Activated CD4-positive, alpha-beta T cell treated with anti-CD3 and anti-CD28 coated beads for 4 hours (primary cell): ENCODE measurements around the gene LUZP1.

Experiments used
- DNase-seq, 2 donors: peaks; one replicate each; pipeline ENCODE4 v3.0.0-alpha.2; 2020

The LUZP1 gene

DNA sequence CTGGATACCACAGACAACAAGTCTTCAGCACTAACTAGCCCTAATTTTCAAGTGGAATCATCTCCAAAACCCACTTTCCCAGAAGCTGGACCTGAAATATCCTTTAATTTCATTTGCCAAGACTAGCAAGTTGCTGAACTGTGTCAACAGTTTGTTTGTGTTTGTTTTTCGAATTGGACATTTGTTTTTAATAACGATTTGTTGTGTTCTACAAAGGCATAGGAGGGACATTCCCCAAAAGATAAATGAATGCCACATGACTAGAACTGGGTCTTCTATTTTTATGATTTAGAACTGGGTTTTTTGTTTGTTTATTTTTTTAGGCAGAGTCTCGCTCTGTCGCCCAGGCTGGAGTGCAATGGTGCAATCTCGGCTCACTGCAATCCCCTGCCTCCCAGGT lies 17.9 kb downstream of the LUZP1 start:
- DNase-seq, result no peak

DNA sequence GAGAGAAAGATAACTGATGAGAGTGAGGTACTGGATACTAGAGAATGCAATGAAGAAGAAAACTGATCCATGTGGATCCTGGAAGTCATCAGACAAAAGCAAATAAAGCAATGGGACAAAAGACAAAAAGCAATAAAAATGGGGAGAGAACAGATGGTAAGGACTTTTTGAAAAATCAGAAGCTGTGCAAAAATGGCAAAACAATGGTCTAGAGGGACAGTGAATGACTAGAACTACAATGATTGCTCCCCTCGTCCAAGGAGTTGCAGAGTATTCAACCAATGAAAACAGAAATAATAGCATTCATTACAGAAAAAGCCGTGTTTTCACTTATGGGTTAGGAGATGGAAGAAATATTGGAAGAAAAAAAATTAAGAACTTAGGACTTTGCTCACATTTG lies 18.5 kb downstream of the LUZP1 start:
- no peak for DNase-seq

DNA sequence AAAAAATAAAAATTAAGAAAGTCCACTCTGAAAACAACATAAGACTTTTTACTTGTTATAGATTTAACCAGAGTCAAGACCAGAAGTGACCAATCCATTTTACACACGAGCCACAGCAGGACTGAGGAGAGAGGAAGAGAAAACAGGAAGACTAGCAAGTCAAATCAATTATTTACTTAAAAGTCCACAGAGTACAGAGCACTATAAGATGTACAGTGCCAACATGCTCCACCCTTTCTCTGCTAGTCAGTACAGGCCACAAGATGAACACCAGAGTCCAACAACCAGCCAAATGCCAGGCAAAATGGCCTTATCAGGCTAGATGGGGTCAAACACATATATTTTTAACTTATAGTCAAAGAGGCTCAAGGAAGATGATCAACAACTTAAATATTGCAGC lies 19.5 kb downstream of the LUZP1 start:
- no peak for DNase-seq

DNA sequence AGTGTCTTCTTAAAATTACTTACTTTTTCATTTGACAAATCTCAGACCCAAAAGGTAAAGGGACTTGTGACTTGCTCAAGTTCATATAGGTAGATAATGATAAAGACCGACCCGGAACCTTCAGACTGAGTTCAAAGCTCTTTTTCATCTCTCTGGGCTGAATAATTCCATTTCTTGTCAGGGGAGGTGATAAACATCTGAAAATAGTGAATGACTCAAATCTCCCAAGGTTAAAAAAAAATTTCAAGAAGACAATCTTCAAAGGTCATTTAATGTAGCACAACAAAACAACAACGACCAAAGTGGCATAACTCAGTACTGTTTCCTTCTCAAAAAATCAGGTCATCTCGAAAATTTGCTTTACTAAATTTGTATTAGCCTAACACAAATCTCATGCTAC lies 20.6 kb downstream of the LUZP1 start:
- peak; percentile 4 to 18 for DNase-seq

DNA sequence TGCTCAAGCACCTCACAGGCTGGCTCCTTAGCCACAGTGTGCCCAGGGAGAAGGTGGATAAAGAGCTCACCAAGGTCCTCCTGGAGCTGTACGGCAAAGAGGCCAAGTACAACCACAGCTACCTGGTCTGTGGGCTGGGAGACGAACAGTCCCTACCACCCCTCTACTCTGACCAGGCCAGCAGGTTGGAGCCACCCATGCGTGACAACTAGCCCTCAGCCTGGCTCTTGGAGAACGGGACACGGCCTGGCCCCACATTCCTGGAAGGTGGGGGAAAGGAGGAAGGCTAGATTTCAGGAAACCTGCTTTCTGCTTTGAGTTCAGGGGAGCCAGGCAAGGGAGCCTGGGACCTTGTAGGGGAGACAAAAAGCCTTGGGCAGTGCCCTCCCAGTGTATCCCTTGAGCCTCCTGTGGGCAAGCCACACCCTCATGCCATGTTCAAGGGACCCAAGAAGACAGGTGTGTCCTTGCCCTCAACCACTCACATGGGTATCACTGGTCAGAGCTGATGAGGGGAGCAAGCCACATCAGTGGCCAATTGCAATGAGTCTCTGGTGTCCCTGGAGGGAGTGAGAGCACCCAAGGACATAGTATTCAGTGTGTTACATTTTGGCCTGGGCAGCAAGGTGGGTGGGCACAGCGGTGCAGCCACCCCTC lies 27.6 kb downstream of the LUZP1 start:
- no peak for DNase-seq

DNA sequence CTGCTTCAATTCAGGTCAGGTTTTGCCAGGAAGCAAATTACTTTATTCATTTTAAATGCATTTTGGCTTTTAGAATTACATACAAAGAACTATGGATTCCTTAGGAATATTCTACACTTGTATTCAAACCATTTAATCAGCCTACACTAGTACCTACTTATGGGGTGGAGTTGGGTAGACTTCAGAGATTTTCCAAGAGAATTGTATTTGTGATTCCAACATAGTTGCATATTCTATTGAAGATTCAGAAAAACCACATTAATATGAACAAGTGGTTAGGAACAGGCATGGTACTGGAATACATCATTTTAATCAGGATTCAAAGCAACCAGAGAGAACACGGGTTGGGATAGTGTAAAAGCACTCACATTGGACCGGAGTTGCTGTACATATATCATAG lies 33.4 kb downstream of the LUZP1 start:
- DNase-seq, result no peak

DNA sequence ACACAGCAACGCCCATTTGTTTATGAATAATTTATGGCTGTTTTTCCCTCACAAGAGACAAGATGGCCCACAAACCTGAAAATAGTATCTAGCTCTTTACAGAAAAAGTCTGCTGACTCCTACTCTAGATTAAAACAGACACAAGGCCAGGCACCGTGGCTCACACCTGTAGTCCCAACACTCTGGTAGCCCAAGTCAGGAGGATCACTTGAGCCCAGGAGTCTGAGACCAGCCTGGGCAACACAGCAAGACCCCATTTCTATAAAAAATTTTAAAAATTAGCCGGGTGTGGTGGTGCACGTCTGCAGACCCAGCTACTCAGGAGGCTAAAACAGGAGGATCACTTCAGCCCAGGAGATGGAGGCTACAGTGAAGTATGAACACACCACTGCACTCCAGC lies 34.6 kb downstream of the LUZP1 start:
- DNase-seq, result no peak

DNA sequence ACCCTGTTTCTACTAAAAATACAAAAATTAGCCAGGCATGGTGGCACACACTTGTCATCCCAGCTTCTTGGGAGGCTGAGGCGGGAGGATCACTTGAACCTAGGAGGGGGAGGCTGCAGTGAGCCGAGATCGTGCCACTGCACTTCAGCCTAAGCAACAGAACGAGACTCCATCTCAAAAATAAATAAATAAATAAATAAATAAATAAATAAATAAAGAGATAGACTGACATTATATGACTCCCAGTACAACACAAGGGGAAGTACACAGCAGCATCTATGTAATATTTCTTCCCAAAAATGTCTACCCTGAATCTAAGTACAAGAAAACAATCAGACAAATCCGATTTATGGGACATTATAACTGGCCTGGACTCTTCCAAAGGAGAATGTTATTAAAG lies 35.1 kb downstream of the LUZP1 start:
- no peak for DNase-seq

DNA sequence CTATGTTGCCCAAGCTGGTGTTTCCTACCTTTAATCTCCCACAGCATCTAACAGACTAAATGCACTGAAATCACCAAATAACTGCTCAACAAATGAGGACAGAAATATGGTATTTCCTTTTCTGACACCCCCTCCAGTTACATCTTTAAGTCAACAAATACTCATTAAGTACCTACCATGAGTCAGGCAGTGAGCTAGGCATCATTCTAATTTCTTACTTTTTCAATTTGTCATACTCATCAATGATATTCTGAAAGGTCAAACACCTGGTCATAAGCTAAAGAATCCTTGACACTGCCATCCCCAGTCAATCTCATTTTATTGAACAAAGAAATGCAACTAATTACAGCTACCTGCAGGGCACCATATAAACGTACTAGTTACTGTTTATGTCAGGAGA lies 36.6 kb downstream of the LUZP1 start:
- no peak for DNase-seq

DNA sequence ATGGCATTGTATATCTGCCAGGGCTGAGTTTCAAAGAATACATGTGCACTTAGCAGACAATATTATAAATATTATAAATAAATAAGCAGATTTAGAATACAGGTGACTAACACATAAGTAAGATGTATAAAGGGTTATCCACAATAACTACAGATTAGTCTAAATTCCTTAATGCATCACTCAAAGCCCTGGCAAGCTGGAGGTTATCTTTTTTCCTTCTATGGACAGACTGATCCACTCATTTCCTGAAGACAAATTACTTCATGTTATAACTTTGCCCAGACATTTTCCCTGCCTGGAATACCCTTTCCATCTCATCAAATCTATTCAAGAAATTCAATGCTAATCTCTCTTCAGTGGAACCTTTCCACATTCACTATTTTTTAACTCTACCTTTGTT lies 38.8 kb downstream of the LUZP1 start:
- no peak for DNase-seq

DNA sequence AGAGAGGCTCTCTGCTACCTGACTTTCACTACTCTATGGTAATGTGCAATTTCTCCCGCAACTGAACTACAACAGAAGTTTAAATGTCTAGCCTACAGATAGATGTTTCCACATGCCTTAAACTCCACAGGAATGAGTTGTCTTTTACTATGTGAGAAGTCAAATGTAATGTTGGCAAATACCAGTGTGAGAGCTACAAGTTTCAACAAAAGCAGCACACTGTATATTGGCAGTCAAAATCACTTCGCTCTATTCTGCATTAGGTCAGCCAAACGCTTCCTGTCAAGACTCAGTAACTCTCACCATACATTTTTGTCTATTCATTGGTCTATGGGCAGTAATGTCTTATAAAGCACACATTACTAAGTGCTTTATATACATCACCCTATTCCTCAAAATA lies 41.9 kb downstream of the LUZP1 start:
- DNase-seq, result no peak

DNA sequence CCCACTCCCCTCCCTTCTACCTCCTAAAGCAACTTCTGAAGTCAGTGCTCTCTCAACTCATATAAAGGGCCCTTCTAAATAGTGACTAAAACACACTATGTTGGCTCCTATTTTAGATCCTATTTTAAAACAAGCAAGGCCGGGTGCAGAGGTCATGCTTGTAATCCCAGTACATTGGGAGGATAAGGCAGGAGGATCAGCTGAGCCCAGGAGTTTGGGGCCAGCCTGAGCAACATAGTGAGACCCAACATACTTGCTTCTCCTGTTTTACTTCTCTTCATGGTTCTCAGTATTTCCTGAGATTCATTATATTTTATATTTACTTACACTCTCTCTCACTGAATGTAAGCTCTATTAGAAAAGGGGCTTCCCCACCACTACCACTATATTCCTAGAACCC lies 42.5 kb downstream of the LUZP1 start:
- DNase-seq, result no peak

DNA sequence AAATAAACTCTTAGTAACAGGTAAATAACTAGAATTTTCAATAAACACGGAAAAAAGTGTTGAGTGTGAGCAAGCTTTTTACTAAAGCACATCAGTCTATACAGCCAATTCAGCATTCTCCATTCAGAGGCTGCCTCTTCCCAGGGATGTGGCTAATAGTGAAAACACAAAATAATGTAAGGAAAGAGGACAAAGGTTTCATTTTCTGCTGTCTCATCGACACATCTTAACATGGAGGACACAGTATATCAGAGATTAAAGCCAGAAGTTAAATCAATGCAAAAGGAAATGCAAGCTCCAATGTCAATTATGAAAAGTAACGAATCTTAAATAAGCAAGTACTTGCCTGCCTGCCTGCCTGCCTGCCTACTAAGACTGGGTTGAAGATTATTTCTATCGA lies 43.2 kb downstream of the LUZP1 start:
- DNase-seq, result no peak

DNA sequence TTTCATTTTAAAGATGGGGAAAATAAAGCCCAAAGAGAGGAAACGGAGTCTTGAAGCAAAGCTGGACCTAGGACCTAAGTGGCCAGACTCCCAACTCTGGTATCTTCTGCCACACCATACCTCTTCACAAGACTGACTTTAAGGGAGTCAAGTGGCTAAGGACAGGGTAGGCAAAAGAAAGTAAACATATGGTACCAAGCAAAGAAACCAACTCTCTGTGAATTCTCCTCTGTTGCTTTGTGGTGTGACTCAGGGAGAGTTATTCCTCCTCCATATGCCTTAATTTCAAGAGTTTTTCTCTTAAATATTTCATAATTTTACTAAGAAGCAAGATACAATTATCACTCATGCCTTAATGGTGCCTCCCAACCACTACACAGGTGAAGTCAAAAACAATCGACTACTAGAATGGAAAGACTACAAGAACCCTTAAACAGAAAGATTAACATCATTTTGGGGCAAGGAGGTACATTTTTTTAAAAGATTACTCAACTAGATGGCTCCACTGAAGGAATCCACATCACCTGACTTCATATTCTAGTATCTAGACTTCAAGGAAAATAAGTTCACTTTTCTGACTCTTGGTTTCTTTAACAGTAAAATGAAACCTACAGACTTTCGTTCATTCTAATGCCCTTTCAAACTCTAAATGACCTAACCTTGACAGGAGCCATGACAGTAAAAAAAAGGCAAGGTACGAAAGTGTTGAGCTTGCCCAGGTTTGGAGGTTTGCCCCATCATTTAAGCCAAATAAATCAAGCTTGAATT lies 44.2 kb downstream of the LUZP1 start:
- DNase-seq, result no peak

DNA sequence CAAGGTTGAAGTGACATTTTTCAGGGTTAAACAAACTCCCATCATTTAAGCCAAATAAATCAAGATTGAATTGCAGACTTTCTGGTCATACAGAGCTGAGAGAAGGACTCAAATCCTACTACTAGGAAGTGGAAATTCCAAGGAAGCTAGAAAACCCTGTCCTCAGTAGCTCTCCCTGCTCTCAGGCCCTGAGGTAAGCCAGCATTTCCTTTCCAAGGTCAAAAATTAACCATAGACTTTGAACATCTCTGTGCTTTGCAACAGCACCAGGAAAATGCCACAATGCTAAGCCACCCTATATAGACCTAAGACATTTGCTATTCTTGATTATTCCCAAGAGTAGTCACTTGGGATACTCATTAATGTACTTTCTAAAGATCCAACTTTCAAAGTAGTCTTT lies 45.1 kb downstream of the LUZP1 start:
- no peak for DNase-seq

DNA sequence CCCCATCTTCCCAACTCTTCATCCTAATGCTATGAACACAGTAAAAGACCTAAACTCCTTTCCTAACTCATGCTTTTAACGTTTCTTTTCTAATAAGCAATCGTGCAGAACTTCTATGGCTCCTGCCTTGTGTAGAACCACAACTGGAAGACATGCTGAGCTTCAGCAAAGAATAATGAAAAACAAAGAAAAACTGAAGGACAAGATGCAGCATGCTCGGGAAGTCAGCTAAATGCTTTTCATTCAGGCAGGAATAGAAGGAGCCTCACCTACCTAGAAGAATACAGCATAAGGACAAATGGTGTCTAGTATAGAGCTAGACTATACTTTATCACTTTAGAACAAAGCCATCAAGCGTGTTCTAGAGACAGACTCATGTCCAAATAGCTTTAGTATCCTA lies 45.9 kb downstream of the LUZP1 start:
- DNase-seq, result no peak

DNA sequence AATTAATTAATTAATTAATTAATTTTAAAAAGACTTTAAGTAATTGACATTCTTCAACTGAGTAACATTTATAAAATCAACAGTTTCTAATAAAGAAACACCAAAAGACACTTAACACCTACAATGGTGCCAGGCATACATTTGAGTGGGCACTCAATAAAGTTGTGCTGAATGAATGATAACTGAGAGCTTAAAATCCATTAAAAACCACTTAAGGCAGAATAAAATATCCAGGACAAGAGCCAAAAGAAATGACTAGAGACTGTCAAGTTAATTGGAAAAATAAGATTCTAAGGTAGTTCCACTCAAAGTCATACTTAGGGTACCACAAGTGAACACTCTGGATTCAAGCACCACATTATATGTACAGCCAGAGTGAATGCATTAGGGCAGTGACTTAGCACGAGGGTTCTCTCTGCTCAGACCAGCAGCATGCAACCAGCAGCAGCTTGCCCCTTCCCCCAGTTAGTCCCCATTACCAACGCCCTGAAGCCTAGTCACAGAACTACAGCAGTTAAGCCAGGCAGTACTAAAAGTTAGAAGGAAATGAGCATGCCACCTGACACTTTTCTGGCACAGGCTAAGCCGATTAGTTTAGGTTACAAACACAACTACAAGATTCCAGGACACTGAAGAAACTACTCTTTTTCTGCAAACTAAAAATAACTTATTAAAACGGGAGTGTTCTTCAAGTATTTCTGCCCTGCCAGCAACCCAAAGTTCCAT lies 46.5 kb downstream of the LUZP1 start:
- DNase-seq, result no peak

DNA sequence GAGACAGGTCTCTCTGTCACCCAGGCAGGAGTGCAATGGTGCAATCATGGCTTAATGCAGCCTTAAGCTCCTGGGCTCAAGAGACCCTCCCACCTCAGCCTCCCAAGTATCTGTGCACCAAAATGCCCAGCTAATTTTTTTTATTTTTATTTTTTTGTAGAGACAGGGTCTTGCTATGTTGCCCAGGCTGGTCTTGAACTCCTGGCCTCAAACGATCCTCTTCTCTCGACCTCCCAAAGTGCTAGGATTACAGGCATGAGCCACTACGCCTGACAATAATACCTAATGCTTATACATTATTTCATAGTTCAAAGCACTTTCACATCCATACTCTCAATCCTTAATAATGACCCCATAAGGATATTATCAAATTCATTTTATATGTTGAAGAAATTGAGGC lies 48.3 kb downstream of the LUZP1 start:
- DNase-seq, result no peak

DNA sequence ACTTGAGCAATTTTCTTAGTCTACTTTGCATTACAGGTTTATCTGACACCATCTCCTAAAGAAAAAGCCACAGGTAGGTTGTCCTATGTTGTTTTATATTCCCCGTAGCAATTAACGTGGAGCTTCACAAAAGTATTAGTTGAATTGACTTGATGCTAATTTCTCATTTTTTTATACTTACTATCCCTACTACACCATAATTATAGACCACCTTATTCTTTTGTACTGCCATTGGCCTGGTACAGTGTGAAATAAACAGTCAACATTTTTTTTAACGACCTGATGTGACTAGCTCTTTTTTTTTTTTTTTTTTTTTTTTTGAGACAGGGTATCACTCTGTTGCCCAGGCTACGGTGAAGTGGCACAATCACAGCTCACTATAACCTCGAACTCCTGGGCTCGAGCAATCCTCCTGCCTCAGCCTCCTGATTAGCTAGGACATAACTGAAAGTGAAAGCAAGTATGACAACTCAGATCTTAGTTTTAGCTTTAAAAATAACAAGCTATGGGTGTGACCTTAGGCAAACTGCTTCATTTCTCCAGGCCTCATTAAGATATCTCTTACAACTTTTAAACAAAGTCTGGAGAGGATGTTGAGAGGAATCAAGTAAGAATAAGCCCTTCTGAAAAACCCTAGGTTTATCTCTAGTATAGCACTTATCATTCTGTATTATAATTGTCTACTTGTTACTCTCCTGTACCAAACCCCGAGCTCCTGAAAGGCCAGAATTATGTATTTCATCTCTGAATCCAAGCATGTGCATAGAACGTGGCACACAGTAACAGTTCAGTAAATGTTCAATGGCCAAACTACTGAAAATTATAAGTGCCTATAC lies 49.5 kb downstream of the LUZP1 start:
- DNase-seq, result peak; percentile 30 to 37

DNA sequence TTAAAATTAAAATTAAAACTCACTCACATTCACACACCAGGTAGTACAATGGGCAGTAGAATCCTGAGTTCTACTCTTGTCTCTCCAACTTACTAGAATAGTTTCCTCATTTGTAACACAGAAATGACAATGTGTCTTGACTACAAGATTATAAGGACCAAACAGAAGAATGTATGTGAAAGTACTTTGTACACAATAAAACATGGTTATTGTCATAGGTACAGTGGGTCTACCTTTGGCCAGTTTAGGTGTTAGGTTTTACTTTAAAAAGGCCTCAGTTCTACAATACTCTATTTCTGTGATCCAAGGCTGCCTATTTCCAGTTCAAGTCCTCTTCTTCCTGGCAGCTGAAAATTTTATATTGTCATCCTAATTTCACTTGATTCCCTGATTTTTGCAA lies 50.2 kb downstream of the LUZP1 start:
- no peak for DNase-seq

DNA sequence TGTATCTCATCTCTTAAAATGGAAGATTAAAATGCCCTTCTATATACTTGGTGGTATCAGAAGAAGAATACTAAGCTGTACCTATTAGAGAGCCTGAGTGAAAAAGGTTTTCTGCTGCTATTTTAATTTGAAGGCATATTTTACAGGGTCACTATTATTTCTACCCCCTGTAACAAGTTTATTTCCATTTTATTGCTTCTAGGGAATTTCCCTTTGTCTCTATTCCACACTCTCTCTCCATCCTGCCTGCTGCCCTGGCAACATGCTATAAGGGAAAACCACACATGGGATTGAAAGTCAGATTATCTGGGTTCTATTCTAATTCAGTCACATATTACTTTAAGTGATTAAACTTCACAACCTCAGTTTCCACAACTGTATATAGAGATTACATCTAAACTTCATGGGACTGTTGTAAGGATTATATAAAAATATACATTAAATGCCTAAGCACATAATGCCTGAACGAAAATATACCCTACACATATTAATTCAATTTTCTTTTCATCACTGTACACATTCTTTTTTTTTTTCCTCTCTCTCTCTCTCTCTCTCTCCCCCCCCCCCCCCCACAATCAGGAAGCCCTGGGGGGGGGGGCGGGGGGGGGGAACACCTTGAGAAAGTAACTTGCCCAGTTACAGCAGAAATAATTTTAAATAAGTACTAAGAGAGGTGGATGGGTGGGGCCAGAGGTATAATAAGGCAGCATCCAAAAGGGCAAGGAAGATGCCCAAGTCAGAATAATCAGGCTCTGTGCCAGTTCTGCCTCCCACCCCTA lies 51.5 kb downstream of the LUZP1 start:
- DNase-seq, result no peak

DNA sequence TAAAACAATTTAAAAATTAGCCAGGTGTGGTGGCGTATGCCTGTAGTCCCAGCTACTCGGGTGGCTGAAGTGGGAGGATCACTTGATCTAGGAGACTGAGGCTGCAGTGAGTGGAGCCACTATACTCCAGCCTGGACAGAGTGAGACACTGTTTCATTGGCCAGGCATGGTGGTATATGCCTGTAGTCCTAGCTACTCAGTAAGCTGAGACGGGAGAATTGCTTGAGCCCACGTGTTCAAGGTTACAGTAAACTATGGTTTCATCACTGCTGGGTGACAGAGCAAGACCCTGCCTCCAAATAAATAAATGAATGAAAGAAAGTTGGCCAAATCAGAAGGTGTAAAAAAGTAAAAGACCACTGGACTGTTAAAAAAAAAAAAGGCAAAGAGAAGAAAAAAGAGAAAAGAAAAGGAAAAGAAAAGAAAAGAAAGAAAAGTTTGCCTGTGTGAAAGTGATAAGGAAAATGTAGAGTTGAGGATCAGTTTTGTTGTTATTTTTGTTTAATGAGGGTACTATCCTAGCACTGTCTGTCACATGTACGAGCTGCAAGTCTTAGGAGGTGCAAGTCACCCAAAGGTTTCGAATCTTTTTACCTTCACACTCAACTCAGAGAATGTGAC lies 52.3 kb downstream of the LUZP1 start:
- no peak for DNase-seq
